Measurements from ENCODE around the gene KRT85.

The KRT85 gene

GRCh38 chr12:52341066-52341580 lies 26.2 kb downstream of the KRT85 start:
- H4K20me1 ChIP-seq (ENCODE audit: insufficient read depth, low read length, poor library complexity, severe bottlenecking) = no peaks in the 10 kb centered on the region
- peaks cover 1% of the 10 kb centered on the region for H3K4me1 ChIP-seq (ENCODE audit: insufficient read depth, low read length, poor library complexity, severe bottlenecking)
- no peaks in the 10 kb centered on the region for H3K27me3 ChIP-seq (ENCODE audit: insufficient read depth, low read length, poor library complexity, severe bottlenecking)
- no peak overlapping the region for H3K9ac ChIP-seq (ENCODE audit: low read depth, low read length, poor library complexity, severe bottlenecking)
- H2AFZ ChIP-seq (ENCODE audit: low read length) = no peak overlapping the region
- no peak overlapping the region for H3K4me2 ChIP-seq (ENCODE audit: low read depth, low read length, poor library complexity, severe bottlenecking)
- no peaks in the 10 kb centered on the region for H3F3A ChIP-seq (ENCODE audit: low read depth)
- H3K4me3 ChIP-seq (ENCODE audit: low read length, poor library complexity, severe bottlenecking) = no peak overlapping the region
- no peaks in the 10 kb centered on the region for H3K36me3 ChIP-seq (ENCODE audit: insufficient read depth, low read length)
- no peaks in the 10 kb centered on the region for H3K9me2 ChIP-seq (replicated peaks; ENCODE audit: low read depth, low read length)
- TF ChIP-seq EZH2phosphoT487 (IDR thresholded peaks at IDR 0.05; ENCODE audit: borderline replicate concordance) = no peak
- TF ChIP-seq CTCF (conservative IDR thresholded peaks at IDR 0.05; ENCODE audit: low read length) = no peak
- no peaks in the 10 kb centered on the region for H3K9me3 ChIP-seq (ENCODE audit: insufficient read depth, low read depth, low read length)
- no peaks in the 10 kb centered on the region for H3K79me2 ChIP-seq (ENCODE audit: insufficient read depth, low read length)

- H3K36me3 ChIP-seq (ENCODE audit: insufficient read depth, low read length) = no peaks in the 10 kb centered on the region
- H2AFZ ChIP-seq (ENCODE audit: low read length) = no peak overlapping the region
- no peaks in the 10 kb centered on the region for H3K9me3 ChIP-seq (ENCODE audit: insufficient read depth, low read depth, low read length)
- TF ChIP-seq CTCF (conservative IDR thresholded peaks at IDR 0.05; ENCODE audit: low read length) = no peak
- no peak for TF ChIP-seq EZH2phosphoT487 (IDR thresholded peaks at IDR 0.05; ENCODE audit: borderline replicate concordance)
- no peaks in the 10 kb centered on the region for H4K20me1 ChIP-seq (ENCODE audit: insufficient read depth, low read length, poor library complexity, severe bottlenecking)
- H3K4me2 ChIP-seq (ENCODE audit: low read depth, low read length, poor library complexity, severe bottlenecking) = no peak overlapping the region
- H3K79me2 ChIP-seq (ENCODE audit: insufficient read depth, low read length) = no peaks in the 10 kb centered on the region
- no peaks in the 10 kb centered on the region for H3K4me1 ChIP-seq (ENCODE audit: insufficient read depth, low read length, poor library complexity, severe bottlenecking)
- no peak overlapping the region for H3K4me3 ChIP-seq (ENCODE audit: low read length, poor library complexity, severe bottlenecking)
- H3K9me2 ChIP-seq (replicated peaks; ENCODE audit: low read depth, low read length) = no peaks in the 10 kb centered on the region
- no peaks in the 10 kb centered on the region for H3K27me3 ChIP-seq (ENCODE audit: insufficient read depth, low read length, poor library complexity, severe bottlenecking)
- H3K9ac ChIP-seq (ENCODE audit: low read depth, low read length, poor library complexity, severe bottlenecking) = no peak overlapping the region
- H3F3A ChIP-seq (ENCODE audit: low read depth) = no peaks in the 10 kb centered on the region
Observed at GRCh38 chr12:52338241-52338960, 28.9 kb downstream of the KRT85 start.

GRCh38 chr12:52337054-52337453 lies 30.2 kb downstream of the KRT85 start:
- Histone ChIP-seq H3K9me3 (ENCODE audit: insufficient read depth, low read depth, low read length) (no peaks in the 10 kb centered on the region), H3K27me3 (ENCODE audit: insufficient read depth, low read length, poor library complexity, severe bottlenecking) (no peaks in the 10 kb centered on the region), H3K9me2 (replicated peaks; ENCODE audit: low read depth, low read length) (no peaks in the 10 kb centered on the region), H3F3A (ENCODE audit: low read depth) (no peaks in the 10 kb centered on the region), H3K79me2 (ENCODE audit: insufficient read depth, low read length) (no peaks in the 10 kb centered on the region), H3K4me1 (ENCODE audit: insufficient read depth, low read length, poor library complexity, severe bottlenecking) (no peaks in the 10 kb centered on the region), H3K36me3 (ENCODE audit: insufficient read depth, low read length) (no peaks in the 10 kb centered on the region), H3K4me2 (ENCODE audit: low read depth, low read length, poor library complexity, severe bottlenecking) (no peak overlapping the region), H4K20me1 (ENCODE audit: insufficient read depth, low read length, poor library complexity, severe bottlenecking) (no peaks in the 10 kb centered on the region), H3K4me3 (ENCODE audit: low read length, poor library complexity, severe bottlenecking) (no peak overlapping the region), H3K9ac (ENCODE audit: low read depth, low read length, poor library complexity, severe bottlenecking) (no peak overlapping the region), H2AFZ (ENCODE audit: low read length) (no peak overlapping the region)
- TF ChIP-seq EZH2phosphoT487 (IDR thresholded peaks at IDR 0.05; ENCODE audit: borderline replicate concordance) (no peak), CTCF (conservative IDR thresholded peaks at IDR 0.05; ENCODE audit: low read length) (no peak)
